Erythroblast (primary cell): ENCODE results near the gene ABCA9.

ENCODE experiments used
- GATA1 ChIP-seq: IDR thresholded peaks from 2 replicates; pipeline ENCODE4 v1.6.1; 2011; ENCODE audit warnings: low read depth, mild to moderate bottlenecking, control low read depth, low read length, moderate library complexity
- POLR2A ChIP-seq: IDR thresholded peaks from 2 replicates; pipeline ENCODE4 v1.6.1; 2011; ENCODE audit warnings: mild to moderate bottlenecking, low read length

GRCh38 chr17:69078864-69079263 lies 18.1 kb upstream of the ABCA9 start:
- no peak for TF ChIP-seq POLR2A
- TF ChIP-seq GATA1, result no peak
